Measurements from ENCODE around the gene CIDEA.

Gene CIDEA

GRCh38 chr18:12317664-12318333 is 63.6 kb downstream of the CIDEA start:
- Histone ChIP-seq H3K4me3 (ENCODE audit: low read depth in 1 of 2, low read length in 1 of 2) (no peak overlapping the region), H3K9me3 (no peaks in the 10 kb centered on the region), H3K27me3 (no peaks in the 10 kb centered on the region), H3K36me3 (peaks cover 3% of the 10 kb centered on the region), H3K27ac (no peak overlapping the region), H3K4me1 (ENCODE audit: control insufficient read depth in 1 of 2, insufficient read depth in 1 of 2, low read depth in 1 of 2, low read length in 1 of 2) (no peaks in the 10 kb centered on the region)
- TF ChIP-seq CTCF (IDR thresholded peaks at IDR 0.05): no peak

GRCh38 chr18:12318334-12318697 is 64.2 kb downstream of the CIDEA start:
- H3K4me1 ChIP-seq (ENCODE audit: control insufficient read depth in 1 of 2, insufficient read depth in 1 of 2, low read depth in 1 of 2, low read length in 1 of 2): no peaks in the 10 kb centered on the region
- H3K27ac ChIP-seq: no peak overlapping the region
- H3K4me3 ChIP-seq (ENCODE audit: low read depth in 1 of 2, low read length in 1 of 2): no peak overlapping the region

DNA sequence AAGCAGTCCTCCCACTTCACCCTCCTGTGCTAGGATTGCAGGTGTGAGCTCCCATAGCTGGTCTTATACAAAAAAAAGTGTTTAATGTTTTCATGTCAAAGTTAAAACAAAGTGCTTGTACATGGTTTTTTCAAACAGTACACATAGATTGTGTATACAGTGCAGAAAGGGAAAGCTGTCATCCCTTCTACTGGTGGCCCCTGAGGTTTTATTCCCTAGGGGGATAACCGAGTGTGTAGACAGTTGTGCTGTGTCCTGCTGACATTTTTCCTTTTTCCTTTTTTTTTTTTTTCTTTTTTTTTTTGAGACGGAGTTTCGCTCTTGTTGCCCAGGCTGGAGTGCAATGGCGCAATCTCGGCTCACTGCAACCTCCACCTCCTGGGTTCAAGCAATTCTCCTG is 64.7 kb downstream of the CIDEA start:
- Histone ChIP-seq H3K36me3 (peaks cover 3% of the 10 kb centered on the region), H3K4me1 (ENCODE audit: control insufficient read depth in 1 of 2, insufficient read depth in 1 of 2, low read depth in 1 of 2, low read length in 1 of 2) (no peaks in the 10 kb centered on the region), H3K27me3 (no peaks in the 10 kb centered on the region), H3K27ac (no peak overlapping the region), H3K4me3 (ENCODE audit: low read depth in 1 of 2, low read length in 1 of 2) (no peak overlapping the region), H3K9me3 (no peaks in the 10 kb centered on the region)
- no peak for TF ChIP-seq CTCF (IDR thresholded peaks at IDR 0.05)

More at GRCh38 chr18:12318334-12318697, 64.2 kb downstream of the CIDEA start:
- H3K36me3 ChIP-seq: peaks cover 3% of the 10 kb centered on the region
- no peaks in the 10 kb centered on the region for H3K9me3 ChIP-seq
- no peaks in the 10 kb centered on the region for H3K27me3 ChIP-seq
- TF ChIP-seq CTCF (IDR thresholded peaks at IDR 0.05): no peak

DNA sequence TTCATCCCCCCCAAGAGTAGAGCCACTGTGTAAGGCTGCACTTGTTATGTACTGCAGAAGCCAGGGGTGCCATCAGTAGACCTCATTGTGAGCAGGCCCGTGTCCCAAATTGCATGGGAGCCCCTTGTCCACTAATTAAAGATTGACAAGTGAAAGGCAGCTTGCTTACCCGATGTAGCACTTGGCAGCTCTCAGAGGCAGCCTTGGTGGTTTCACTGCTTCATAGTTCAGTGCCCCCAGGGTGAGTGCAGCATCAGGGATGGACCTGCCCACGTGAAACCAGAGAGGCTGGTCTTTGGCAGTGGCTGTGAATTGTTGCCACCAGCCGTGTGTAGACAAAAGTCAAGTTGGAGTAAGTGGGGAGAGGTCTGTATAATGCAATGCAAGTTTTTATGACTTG is 67.2 kb downstream of the CIDEA start:
- peaks cover 21% of the 10 kb centered on the region for H3K36me3 ChIP-seq
- H3K4me1 ChIP-seq (ENCODE audit: control insufficient read depth in 1 of 2, insufficient read depth in 1 of 2, low read depth in 1 of 2, low read length in 1 of 2): no peaks in the 10 kb centered on the region
- no peaks in the 10 kb centered on the region for H3K27me3 ChIP-seq
- no peak for TF ChIP-seq CTCF (IDR thresholded peaks at IDR 0.05)
- no peak overlapping the region for H3K27ac ChIP-seq
- no peak overlapping the region for H3K4me3 ChIP-seq (ENCODE audit: low read depth in 1 of 2, low read length in 1 of 2)
- no peaks in the 10 kb centered on the region for H3K9me3 ChIP-seq

DNA sequence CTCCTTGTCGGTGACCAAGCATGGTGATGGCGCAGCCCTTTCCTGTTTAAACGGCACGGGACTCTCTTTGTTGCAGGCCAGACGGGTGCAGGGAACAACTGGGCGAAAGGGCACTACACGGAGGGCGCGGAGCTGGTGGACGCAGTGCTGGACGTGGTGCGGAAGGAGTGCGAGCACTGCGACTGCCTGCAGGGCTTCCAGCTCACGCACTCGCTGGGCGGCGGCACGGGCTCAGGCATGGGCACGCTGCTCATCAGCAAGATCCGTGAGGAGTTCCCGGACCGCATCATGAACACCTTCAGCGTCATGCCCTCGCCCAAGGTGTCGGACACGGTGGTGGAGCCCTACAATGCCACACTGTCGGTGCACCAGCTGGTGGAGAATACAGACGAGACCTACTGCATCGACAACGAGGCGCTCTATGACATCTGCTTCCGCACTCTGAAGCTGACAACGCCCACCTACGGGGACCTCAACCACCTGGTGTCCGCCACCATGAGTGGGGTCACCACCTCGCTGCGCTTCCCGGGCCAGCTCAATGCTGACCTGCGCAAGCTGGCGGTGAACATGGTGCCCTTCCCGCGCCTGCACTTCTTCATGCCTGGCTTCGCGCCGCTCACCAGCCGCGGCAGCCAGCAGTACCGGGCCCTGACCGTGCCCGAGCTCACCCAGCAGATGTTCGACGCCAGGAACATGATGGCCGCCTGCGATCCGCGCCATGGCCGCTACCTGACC is 71.0 kb downstream of the CIDEA start:
- Histone ChIP-seq H3K4me1 (ENCODE audit: control insufficient read depth in 1 of 2, insufficient read depth in 1 of 2, low read depth in 1 of 2, low read length in 1 of 2) (no peaks in the 10 kb centered on the region), H3K27me3 (no peaks in the 10 kb centered on the region), H3K9me3 (no peaks in the 10 kb centered on the region), H3K36me3 (peaks cover 27% of the 10 kb centered on the region), H3K27ac (no peak overlapping the region), H3K4me3 (ENCODE audit: low read depth in 1 of 2, low read length in 1 of 2) (no peak overlapping the region)
- no peak for TF ChIP-seq CTCF (IDR thresholded peaks at IDR 0.05)

Measured in neutrophil (primary cell).